Occipital lobe (tissue), 2 donors: Measurements from ENCODE around the gene C1QTNF4. TPM values are rescaled to one million over a fixed set of nuclear protein-coding genes. Genes with fewer than 3 reads are reported as not detected.

Experiments used
- small RNA-seq: library from RNA; depleted of rRNA; stranded (forward); fragments of <200 nt; gene quantifications from one replicate; pipeline ENCODE3, GENCODE V24; 2014
- total RNA-seq: library from RNA; depleted of rRNA; stranded (reverse); fragments of >200 nt; gene quantifications from one replicate; pipeline ENCODE4 v1.2.3, GENCODE V29; 2014

Gene C1QTNF4
- total RNA-seq, 1 donor from 2014 or later, result 16.7 TPM

Small RNAs within 50 kb of the gene (small RNA-seq; reads per million reads assigned to genes)
- gene RN7SL652P, result not detected
- 0.26 reads per million for gene RNU5E-10P

Other genes with a start within 250 kb of the C1QTNF4 start
- not detected for gene MYBPC3, start 241.7 kb downstream of the C1QTNF4 start, total RNA-seq
- 0.78 TPM for gene SPI1, start 215.9 kb downstream of the C1QTNF4 start, total RNA-seq
- 8.9 TPM for gene SLC39A13, start 185.8 kb downstream of the C1QTNF4 start, total RNA-seq
- gene PSMC3, start 168.0 kb downstream of the C1QTNF4 start, total RNA-seq, result 69.1 TPM
- not detected for gene RAPSN, start 145.3 kb downstream of the C1QTNF4 start, total RNA-seq
- gene CELF1, start 41.3 kb downstream of the C1QTNF4 start, total RNA-seq, result 246 TPM
- 25.3 TPM for gene PTPMT1, start 28.8 kb downstream of the C1QTNF4 start, total RNA-seq
- 38.2 TPM for gene KBTBD4, start 15.4 kb downstream of the C1QTNF4 start, total RNA-seq
- 47.1 TPM for gene NDUFS3, start 15.3 kb downstream of the C1QTNF4 start, total RNA-seq
- gene FAM180B, start 7.7 kb downstream of the C1QTNF4 start, total RNA-seq, result 0.16 TPM
- gene MTCH2, start 48.1 kb upstream of the C1QTNF4 start, total RNA-seq, result 89.2 TPM
- gene AGBL2, start 121.0 kb upstream of the C1QTNF4 start, total RNA-seq, result 0.78 TPM
- 89.1 TPM for gene FNBP4, start 172.9 kb upstream of the C1QTNF4 start, total RNA-seq